Erythroblast (primary cell): Measurements from ENCODE around the gene UBR7.

Experiments used
- DNase-seq, 2 experiments: peaks; one replicate each; lab custom pipeline; 2025; lab: John Stamatoyannopoulos, UW
- GATA1 ChIP-seq: IDR thresholded peaks from 2 replicates; pipeline ENCODE4 v1.6.1; 2011; ENCODE audit warnings: low read depth, mild to moderate bottlenecking, control low read depth, low read length, moderate library complexity
- POLR2A ChIP-seq: IDR thresholded peaks from 2 replicates; pipeline ENCODE4 v1.6.1; 2011; ENCODE audit warnings: mild to moderate bottlenecking, low read length

UBR7 gene

GRCh38 chr14:93249128-93249831 lies 42.2 kb downstream of the UBR7 start:
- TF ChIP-seq GATA1 (no peak), POLR2A (no peak)
- no peak for DNase-seq

DNA sequence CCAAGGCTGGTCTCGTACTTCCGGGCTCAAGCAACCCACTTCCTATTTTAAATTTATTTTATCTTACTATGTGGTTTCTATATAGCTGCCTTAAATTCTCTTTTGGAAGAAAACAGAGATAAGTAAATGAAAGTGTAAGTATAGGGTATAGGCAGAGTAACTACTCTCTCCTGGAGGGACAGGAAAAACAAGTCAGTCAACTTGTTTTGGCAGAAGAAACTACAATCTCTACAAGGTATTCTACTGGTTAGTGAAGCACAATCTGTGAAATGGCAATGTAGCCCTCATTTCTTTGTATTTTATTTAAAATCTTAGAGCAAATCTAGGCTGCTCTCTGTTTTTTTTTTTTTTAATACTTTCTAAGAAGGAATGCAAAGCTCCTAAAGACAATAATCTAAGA lies 55.4 kb downstream of the UBR7 start:
- DNase-seq: no peak
- TF ChIP-seq GATA1: no peak
- TF ChIP-seq POLR2A: no peak

DNA sequence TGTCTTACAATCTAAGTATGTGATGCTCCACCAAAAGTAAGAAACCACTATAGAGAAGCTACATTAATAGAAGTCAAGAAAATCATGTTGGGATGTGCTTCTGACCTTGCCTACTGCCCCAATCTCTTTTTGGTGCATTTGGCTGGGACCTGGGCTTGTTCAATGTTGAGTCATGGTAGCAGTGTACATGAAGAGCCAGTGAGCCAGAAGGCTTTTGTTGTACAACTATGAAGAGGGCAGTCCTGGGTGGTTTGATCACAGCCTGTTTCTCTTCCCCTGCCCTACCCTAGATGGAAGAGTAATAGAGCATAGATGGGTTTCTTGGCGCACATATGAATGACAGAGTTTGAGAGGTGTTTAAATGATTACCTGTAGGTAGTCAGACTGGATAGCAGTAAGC lies 56.4 kb downstream of the UBR7 start:
- DNase-seq: no peak
- TF ChIP-seq GATA1 (no peak), POLR2A (no peak)

GRCh38 chr14:93266127-93266526 lies 59.1 kb downstream of the UBR7 start:
- no peak for TF ChIP-seq GATA1
- no peak for TF ChIP-seq POLR2A
- peak; percentile 61 to 65 for DNase-seq

DNA sequence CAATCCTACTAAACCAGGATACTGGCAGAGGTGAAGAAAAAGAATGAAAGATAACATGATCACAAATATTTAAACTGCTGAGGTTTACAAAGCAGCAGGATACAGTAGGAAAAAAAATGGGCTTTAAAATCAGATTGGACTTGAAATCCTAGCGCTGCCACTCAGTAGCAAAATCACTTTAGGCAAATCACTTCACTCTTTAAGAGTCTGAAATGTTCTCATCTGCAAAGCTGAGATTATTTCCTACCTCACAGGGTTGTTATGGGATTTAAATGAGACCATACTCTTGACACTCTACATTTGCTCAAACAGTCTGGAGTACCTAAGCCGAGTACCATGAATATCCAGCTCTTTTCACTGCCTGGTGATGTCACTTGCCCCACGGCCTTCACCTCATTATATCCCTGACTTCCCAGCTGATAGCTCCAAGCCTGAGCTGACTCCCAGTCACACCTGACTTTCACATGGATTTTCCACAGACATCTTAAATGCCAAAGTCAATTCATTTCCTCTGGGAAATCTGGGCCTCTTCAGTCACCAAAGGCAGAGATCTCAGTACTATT lies 60.2 kb downstream of the UBR7 start:
- no peak for TF ChIP-seq GATA1
- no peak for TF ChIP-seq POLR2A
- DNase-seq: peak in 1 of 2 experiments; percentile 12

- TF ChIP-seq POLR2A: no peak
- no peak for TF ChIP-seq GATA1
Observed at GRCh38 chr14:93268406-93268805, 61.4 kb downstream of the UBR7 start.

DNA sequence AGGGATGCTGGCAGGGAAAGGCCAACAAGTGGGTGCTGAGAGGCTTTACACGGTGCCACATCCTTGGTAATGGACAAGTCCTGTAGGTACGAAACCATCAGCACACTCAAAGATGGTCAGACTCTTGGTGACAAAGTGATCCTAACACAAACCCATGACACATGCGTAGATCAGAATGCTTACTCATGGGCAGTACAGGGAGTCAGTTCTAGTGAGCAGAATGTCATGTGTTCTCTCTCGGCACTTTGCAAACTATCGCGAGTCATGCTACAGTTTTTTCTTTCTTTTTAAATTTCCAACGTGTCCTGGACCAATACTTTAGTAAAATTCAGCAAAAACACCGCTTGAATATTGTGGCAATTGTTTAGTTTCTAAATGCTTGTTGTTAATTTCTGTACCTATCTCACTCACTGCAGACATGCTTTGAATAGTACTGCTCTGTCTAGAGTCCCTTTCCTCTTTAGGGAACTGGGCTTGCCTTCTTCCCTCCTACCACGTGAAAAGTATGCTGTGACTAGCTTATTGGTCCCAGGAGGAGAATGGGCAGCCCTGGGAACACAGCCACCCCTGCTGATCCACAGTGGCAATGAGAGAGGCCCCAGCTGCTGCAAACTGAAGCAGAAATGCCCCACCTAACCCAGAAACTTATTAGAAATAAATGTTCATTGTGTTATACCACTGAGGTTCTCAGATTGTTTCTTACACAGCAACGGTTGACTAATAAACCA lies 62.4 kb downstream of the UBR7 start:
- DNase-seq: peak; percentile 73 to 81

More at GRCh38 chr14:93268406-93268805, 61.4 kb downstream of the UBR7 start:
- no peak for DNase-seq

GRCh38 chr14:93271111-93271510 lies 64.1 kb downstream of the UBR7 start:
- DNase-seq: no peak
- no peak for TF ChIP-seq GATA1
- no peak for TF ChIP-seq POLR2A

More for the DNA sequence above, 62.4 kb downstream of the UBR7 start:
- TF ChIP-seq GATA1: no peak
- no peak for TF ChIP-seq POLR2A

DNA sequence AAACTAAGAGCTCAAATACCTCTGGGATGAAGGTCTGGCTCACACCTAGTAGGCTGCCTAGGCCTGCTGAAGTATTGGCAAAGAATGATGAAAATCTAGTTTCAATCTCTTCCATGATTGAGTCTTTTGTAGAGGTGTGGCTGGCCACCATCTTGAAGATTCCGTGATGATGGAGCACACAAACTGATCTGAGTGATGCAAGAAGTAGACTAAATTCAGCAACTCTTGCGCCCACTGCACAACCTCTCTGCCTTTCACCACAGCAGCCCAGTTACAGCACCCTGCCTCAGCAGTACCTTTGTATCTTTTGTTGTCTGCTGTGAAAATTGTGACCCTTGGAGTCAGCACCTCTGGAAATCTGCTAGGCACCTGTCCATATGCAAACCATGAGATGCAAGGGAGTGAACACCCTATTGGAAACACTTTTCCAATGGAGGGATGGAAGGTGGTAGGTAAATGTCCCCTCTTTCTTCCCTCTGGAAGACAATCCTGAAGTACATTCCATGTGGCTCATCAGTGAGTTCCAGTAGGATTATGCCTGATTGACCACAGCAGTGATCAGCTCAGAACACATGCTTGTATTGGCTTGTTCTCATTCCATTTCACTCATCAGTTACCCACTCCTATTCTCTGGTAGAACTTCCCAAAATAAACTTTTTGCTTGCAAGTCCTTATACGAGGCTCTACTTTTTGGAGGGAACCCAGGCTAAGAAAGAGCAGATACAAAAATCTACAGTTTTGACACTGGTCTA lies 67.2 kb downstream of the UBR7 start:
- peak; percentile 17 to 53 for DNase-seq
- no peak for TF ChIP-seq POLR2A

DNA sequence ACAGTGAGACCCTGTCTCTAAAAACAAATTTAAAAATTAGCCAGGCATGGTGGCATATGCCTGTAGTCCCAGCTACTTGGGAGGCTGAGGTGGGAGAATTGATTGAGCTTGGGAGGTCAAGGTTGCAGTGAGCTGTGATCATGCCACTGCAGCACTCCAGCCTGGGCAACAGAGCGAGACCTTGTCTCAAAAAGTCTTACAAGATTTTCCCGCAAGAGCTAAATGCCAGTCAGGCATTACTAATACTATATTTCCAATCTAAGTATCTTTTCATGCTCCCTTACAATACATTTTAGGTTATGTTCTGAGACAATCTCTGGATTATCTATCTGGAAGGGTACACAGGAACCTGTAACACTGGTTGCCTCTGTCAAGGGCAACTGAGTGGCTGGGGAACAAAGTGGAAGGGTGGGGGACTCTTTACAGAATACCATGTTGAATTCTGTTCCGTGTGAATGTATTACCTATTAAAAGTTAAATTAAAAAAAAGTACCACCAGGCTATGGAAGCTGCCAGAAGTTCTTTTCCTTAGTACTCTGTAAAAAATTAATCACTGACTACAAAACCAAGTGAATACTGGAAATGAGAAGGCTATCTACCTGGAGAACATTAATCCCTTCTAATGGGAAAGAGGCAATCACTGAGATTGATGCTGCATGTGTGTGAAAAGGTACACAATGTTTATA lies 69.1 kb downstream of the UBR7 start:
- no peak for DNase-seq
- TF ChIP-seq POLR2A (no peak), GATA1 (no peak)
